K562 (cell line): ENCODE measurements around the gene HLCS.

Experiments
- CBX1 ChIP-seq: sonication (generic); IDR thresholded peaks from 2 replicates; pipeline ENCODE4 v1.6.1; 2016; ENCODE audit warnings: antibody characterized with exemption, low read depth, mild to moderate bottlenecking
- CTCF ChIP-seq, 3 experiments: IDR thresholded peaks in 2 of 3; conservative IDR thresholded peaks in 1 of 3; 2 replicates each; pipeline ENCODE4 v1.5.1; 2011 to 2012; ENCODE audit warnings: low read length in 3 of 3, mild to moderate bottlenecking in 3 of 3, control low read depth in 2 of 3, improper control_type of control experiment in 1 of 3, inconsistent platforms in 1 of 3, low read depth in 1 of 3, mixed read lengths in 1 of 3, moderate library complexity in 1 of 3; ENCODE audit not compliant: insufficient read depth in 2 of 3
- FOXM1 ChIP-seq, 2 experiments: fragments of 450-650 bp in 1 of 2; sonication (generic) in 1 of 2; formaldehyde crosslinking in 1 of 2; IDR thresholded peaks; 2 replicates each; pipeline versions ENCODE4 v1.6.1 to v1.9.0; 2017 to 2022; ENCODE audit warnings: low read depth in 2 of 2, mild to moderate bottlenecking in 2 of 2, missing genetic modification reagents in 1 of 2, moderate library complexity in 1 of 2
- GABPB1 ChIP-seq: sonication (generic); formaldehyde crosslinking; IDR thresholded peaks from 2 replicates; pipeline ENCODE4 v1.8.0; 2022; ENCODE audit warnings: mild to moderate bottlenecking, missing genetic modification reagents
- HNRNPK ChIP-seq: fragments of 200-400 bp; formaldehyde crosslinking; IDR thresholded peaks from one replicate; pipeline ENCODE4 v1.6.1; 2018; ENCODE audit warnings: mild to moderate bottlenecking, low read depth, low read length; ENCODE audit not compliant: poor library complexity, severe bottlenecking
- JUN ChIP-seq, 2 experiments: sonication (generic) in 1 of 2; formaldehyde crosslinking in 1 of 2; IDR thresholded peaks; 2 replicates each; pipeline versions ENCODE4 v1.6.1 to v1.8.0; 2012 to 2022; ENCODE audit warnings: borderline replicate concordance in 2 of 2, mild to moderate bottlenecking in 2 of 2, improper control_type of control experiment in 1 of 2, low read depth in 1 of 2, low read length in 1 of 2, missing genetic modification reagents in 1 of 2
- MLLT1 ChIP-seq, 2 experiments: fragments of 450-650 bp; IDR thresholded peaks; 2 replicates each; pipeline ENCODE4 v1.6.1; 2016
- PRPF4 ChIP-seq: fragments of 200-400 bp; formaldehyde crosslinking; IDR thresholded peaks from one replicate; pipeline ENCODE4 v1.6.1; 2017; ENCODE audit warnings: low read length, low read depth, mild to moderate bottlenecking; ENCODE audit not compliant: insufficient read depth, poor library complexity, severe bottlenecking
- SMAD4 ChIP-seq: fragments of 250-450 bp; sonication (Bioruptor Pico); conservative IDR thresholded peaks from 2 replicates; pipeline ENCODE4 v1.8.0; 2021; ENCODE audit warnings: inconsistent platforms, mild to moderate bottlenecking, moderate library complexity
- SNAPC5 ChIP-seq: fragments of 250-450 bp; sonication (Bioruptor Pico); IDR thresholded peaks from 2 replicates; pipeline ENCODE4 v1.8.0; 2021; ENCODE audit warnings: moderate library complexity, mild to moderate bottlenecking, inconsistent platforms
- ZNF707 ChIP-seq: fragments of 250-450 bp; sonication (Bioruptor Pico); conservative IDR thresholded peaks from 2 replicates; pipeline ENCODE4 v1.8.0; 2022; ENCODE audit warnings: inconsistent platforms, mild to moderate bottlenecking, moderate library complexity
- ZNF79 ChIP-seq: fragments of 250-450 bp; sonication (Bioruptor Pico); IDR thresholded peaks from 2 replicates; pipeline ENCODE4 v1.4.0; 2020; ENCODE audit warnings: low read depth, mild to moderate bottlenecking, moderate library complexity
- ZSCAN32 ChIP-seq: fragments of 450-650 bp; formaldehyde crosslinking; IDR thresholded peaks from 2 replicates; pipeline ENCODE4 v1.4.0; 2020; ENCODE audit warnings: mild to moderate bottlenecking, moderate library complexity

GRCh38 chr21:36766511-36766910, 200.0 kb downstream of the HLCS start:
- TF ChIP-seq PRPF4 (no peak), FOXM1 (IDR thresholded peaks at IDR 0.05; ENCODE audit: low read depth) (no peak), FOXM1 (CRISPR knock-in tag; IDR thresholded peaks at IDR 0.05; ENCODE audit: low read depth) (no peak), ZSCAN32 (CRISPR knock-in tag) (no peak), HNRNPK (no peak), CBX1 (no peak), CTCF (IDR thresholded peaks at IDR 0.05 in 2 of 3, conservative IDR thresholded peaks at IDR 0.05 in 1 of 3; ENCODE audit: insufficient read depth in 2 of 3, low read depth in 1 of 3, low read length in 3 of 3) (no peak), ZNF707 (CRISPR knock-in tag) (no peak), GABPB1 (CRISPR knock-in tag) (no peak), JUN (IDR thresholded peaks at IDR 0.05; ENCODE audit: borderline replicate concordance, low read depth, low read length) (no peak), JUN (CRISPR knock-in tag; IDR thresholded peaks at IDR 0.05; ENCODE audit: borderline replicate concordance) (no peak), MLLT1 (IDR thresholded peaks at IDR 0.05) (no peak), SMAD4 (CRISPR knock-in tag) (no peak), ZNF79 (CRISPR knock-in tag) (no peak), SNAPC5 (CRISPR knock-in tag) (no peak)
